Measurements from ENCODE around the gene PRRT1B. TPM values are rescaled to one million over a fixed set of nuclear protein-coding genes. Genes with fewer than 3 reads are reported as not detected.

The PRRT1B gene
- total RNA-seq, 1 experiment from 2014 or later: 1.2 TPM

DNA sequence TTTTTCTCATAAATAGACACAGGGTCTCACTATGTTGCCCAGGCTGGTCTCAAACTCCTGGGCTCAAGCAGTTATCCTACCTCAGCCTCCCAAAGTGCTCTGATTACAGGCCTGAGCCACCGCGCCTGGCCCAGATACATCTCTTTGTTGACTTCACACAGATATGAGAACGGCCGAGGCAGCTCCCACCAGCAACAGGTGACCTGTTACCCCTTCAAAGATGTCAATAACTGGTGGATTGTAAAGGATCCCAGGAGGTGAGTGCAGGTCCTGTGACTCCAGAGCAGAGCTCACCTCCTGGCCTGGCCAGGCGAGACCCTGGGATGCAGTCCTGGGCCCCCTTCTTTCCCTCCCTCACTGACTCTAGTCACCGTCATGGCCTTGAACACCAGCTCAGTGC, 33.4 kb upstream of the PRRT1B start:
- ChIA-PET CTCF (no interaction called here), POLR2A (interaction anchor here (0.6 kb wide), 2 partner anchors 13 to 31 kb away, joined by 3 to 4 read pairs; no protein-coding TSS in a partner anchor)
- Mint-ChIP-seq H3K4me3 (no peak overlapping the region), H3K27me3 (ENCODE audit: low read depth) (no peaks in the 10 kb centered on the region), H3K4me1 (no peaks in the 10 kb centered on the region), H3K36me3 (peaks cover 41% of the 10 kb centered on the region), H3K9me3 (no peaks in the 10 kb centered on the region), H3K27ac (no peak overlapping the region)
- ATAC-seq (no peak), DNase-seq (ENCODE audit: low spot score) (no peak)
- TF ChIP-seq FOXK1 (CRISPR knock-in tag; IDR thresholded peaks at IDR 0.05): no peak
- TF ChIP-seq, protein P1, sequence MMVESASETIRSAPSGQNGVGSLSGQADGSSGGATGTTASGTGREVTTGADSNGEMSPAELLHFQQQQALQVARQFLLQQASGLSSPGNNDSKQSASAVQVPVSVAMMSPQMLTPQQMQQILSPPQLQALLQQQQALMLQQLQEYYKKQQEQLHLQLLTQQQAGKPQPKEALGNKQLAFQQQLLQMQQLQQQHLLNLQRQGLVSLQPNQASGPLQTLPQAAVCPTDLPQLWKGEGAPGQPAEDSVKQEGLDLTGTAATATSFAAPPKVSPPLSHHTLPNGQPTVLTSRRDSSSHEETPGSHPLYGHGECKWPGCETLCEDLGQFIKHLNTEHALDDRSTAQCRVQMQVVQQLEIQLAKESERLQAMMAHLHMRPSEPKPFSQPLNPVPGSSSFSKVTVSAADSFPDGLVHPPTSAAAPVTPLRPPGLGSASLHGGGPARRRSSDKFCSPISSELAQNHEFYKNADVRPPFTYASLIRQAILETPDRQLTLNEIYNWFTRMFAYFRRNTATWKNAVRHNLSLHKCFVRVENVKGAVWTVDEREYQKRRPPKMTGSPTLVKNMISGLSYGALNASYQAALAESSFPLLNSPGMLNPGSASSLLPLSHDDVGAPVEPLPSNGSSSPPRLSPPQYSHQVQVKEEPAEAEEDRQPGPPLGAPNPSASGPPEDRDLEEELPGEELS (CRISPR knock-in tag; IDR thresholded peaks at IDR 0.05): no peak
- no peak for TF ChIP-seq TEAD1 (CRISPR knock-in tag; IDR thresholded peaks at IDR 0.05)
- TF ChIP-seq, protein P2, sequence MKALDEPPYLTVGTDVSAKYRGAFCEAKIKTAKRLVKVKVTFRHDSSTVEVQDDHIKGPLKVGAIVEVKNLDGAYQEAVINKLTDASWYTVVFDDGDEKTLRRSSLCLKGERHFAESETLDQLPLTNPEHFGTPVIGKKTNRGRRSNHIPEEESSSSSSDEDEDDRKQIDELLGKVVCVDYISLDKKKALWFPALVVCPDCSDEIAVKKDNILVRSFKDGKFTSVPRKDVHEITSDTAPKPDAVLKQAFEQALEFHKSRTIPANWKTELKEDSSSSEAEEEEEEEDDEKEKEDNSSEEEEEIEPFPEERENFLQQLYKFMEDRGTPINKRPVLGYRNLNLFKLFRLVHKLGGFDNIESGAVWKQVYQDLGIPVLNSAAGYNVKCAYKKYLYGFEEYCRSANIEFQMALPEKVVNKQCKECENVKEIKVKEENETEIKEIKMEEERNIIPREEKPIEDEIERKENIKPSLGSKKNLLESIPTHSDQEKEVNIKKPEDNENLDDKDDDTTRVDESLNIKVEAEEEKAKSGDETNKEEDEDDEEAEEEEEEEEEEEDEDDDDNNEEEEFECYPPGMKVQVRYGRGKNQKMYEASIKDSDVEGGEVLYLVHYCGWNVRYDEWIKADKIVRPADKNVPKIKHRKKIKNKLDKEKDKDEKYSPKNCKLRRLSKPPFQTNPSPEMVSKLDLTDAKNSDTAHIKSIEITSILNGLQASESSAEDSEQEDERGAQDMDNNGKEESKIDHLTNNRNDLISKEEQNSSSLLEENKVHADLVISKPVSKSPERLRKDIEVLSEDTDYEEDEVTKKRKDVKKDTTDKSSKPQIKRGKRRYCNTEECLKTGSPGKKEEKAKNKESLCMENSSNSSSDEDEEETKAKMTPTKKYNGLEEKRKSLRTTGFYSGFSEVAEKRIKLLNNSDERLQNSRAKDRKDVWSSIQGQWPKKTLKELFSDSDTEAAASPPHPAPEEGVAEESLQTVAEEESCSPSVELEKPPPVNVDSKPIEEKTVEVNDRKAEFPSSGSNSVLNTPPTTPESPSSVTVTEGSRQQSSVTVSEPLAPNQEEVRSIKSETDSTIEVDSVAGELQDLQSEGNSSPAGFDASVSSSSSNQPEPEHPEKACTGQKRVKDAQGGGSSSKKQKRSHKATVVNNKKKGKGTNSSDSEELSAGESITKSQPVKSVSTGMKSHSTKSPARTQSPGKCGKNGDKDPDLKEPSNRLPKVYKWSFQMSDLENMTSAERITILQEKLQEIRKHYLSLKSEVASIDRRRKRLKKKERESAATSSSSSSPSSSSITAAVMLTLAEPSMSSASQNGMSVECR (CRISPR knock-in tag; IDR thresholded peaks at IDR 0.05; ENCODE audit: borderline replicate concordance): no peak
- TF ChIP-seq NR3C1 (CRISPR knock-in tag; conservative IDR thresholded peaks at IDR 0.05; ENCODE audit: low read depth): no peak

DNA sequence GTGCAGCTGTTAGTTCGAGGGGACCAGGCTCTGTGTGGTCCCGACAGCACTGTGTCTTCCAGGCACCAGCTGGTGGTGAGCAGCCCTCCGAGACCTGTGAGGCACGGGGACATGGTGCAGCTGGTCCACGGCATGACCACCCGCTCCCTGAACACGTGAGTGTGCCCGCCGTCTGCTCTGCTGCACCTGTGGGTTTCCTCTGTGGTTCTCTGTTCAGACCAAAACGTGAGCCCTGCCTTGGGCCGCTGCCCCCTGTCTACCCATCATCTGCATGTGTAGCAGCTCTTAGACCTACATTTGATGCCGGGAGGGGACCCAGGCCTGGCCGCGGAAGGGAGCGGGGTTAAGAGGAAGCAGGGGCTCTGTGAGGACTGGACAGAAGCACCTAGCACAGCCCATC, 32.1 kb upstream of the PRRT1B start:
- Mint-ChIP-seq H3K27me3 (ENCODE audit: low read depth) (no peaks in the 10 kb centered on the region), H3K36me3 (peaks cover 43% of the 10 kb centered on the region), H3K9me3 (no peaks in the 10 kb centered on the region), H3K4me3 (no peak overlapping the region), H3K27ac (no peak overlapping the region), H3K4me1 (no peaks in the 10 kb centered on the region)
- no peak for DNase-seq (ENCODE audit: low spot score)
- ATAC-seq: no peak
- ChIA-PET CTCF (interaction anchor here (1.4 kb wide), 1 partner anchor 163 kb away, joined by 3 read pairs; no protein-coding TSS in a partner anchor), POLR2A (interaction anchor here (0.5 kb wide), 1 partner anchor 786 kb away, joined by 5 read pairs; no protein-coding TSS in a partner anchor)
- no peak for TF ChIP-seq PRRX2 (CRISPR knock-in tag; IDR thresholded peaks at IDR 0.05)
- TF ChIP-seq, protein P3, sequence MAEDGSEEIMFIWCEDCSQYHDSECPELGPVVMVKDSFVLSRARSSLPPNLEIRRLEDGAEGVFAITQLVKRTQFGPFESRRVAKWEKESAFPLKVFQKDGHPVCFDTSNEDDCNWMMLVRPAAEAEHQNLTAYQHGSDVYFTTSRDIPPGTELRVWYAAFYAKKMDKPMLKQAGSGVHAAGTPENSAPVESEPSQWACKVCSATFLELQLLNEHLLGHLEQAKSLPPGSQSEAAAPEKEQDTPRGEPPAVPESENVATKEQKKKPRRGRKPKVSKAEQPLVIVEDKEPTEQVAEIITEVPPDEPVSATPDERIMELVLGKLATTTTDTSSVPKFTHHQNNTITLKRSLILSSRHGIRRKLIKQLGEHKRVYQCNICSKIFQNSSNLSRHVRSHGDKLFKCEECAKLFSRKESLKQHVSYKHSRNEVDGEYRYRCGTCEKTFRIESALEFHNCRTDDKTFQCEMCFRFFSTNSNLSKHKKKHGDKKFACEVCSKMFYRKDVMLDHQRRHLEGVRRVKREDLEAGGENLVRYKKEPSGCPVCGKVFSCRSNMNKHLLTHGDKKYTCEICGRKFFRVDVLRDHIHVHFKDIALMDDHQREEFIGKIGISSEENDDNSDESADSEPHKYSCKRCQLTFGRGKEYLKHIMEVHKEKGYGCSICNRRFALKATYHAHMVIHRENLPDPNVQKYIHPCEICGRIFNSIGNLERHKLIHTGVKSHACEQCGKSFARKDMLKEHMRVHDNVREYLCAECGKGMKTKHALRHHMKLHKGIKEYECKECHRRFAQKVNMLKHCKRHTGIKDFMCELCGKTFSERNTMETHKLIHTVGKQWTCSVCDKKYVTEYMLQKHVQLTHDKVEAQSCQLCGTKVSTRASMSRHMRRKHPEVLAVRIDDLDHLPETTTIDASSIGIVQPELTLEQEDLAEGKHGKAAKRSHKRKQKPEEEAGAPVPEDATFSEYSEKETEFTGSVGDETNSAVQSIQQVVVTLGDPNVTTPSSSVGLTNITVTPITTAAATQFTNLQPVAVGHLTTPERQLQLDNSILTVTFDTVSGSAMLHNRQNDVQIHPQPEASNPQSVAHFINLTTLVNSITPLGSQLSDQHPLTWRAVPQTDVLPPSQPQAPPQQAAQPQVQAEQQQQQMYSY (CRISPR knock-in tag; IDR thresholded peaks at IDR 0.05): no peak
- TF ChIP-seq, protein P4, sequence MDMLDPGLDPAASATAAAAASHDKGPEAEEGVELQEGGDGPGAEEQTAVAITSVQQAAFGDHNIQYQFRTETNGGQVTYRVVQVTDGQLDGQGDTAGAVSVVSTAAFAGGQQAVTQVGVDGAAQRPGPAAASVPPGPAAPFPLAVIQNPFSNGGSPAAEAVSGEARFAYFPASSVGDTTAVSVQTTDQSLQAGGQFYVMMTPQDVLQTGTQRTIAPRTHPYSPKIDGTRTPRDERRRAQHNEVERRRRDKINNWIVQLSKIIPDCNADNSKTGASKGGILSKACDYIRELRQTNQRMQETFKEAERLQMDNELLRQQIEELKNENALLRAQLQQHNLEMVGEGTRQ (CRISPR knock-in tag; IDR thresholded peaks at IDR 0.05): no peak
- TF ChIP-seq, protein P5, sequence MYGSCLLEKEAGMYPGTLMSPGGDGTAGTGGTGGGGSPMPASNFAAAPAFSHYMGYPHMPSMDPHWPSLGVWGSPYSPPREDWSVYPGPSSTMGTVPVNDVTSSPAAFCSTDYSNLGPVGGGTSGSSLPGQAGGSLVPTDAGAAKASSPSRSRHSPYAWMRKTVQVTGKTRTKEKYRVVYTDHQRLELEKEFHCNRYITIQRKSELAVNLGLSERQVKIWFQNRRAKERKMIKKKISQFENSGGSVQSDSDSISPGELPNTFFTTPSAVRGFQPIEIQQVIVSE (CRISPR knock-in tag; IDR thresholded peaks at IDR 0.05; ENCODE audit: borderline replicate concordance): no peak
- no peak for TF ChIP-seq KAT7 (CRISPR knock-in tag; IDR thresholded peaks at IDR 0.05; ENCODE audit: borderline replicate concordance)
- TF ChIP-seq IRF2 (CRISPR knock-in tag; IDR thresholded peaks at IDR 0.05; ENCODE audit: borderline replicate concordance, low read depth): no peak
- TF ChIP-seq, protein P6, sequence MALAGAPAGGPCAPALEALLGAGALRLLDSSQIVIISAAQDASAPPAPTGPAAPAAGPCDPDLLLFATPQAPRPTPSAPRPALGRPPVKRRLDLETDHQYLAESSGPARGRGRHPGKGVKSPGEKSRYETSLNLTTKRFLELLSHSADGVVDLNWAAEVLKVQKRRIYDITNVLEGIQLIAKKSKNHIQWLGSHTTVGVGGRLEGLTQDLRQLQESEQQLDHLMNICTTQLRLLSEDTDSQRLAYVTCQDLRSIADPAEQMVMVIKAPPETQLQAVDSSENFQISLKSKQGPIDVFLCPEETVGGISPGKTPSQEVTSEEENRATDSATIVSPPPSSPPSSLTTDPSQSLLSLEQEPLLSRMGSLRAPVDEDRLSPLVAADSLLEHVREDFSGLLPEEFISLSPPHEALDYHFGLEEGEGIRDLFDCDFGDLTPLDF (CRISPR knock-in tag; IDR thresholded peaks at IDR 0.05): no peak
- TF ChIP-seq ZNF138 (CRISPR knock-in tag; conservative IDR thresholded peaks at IDR 0.05): no peak
- TF ChIP-seq, protein P7, sequence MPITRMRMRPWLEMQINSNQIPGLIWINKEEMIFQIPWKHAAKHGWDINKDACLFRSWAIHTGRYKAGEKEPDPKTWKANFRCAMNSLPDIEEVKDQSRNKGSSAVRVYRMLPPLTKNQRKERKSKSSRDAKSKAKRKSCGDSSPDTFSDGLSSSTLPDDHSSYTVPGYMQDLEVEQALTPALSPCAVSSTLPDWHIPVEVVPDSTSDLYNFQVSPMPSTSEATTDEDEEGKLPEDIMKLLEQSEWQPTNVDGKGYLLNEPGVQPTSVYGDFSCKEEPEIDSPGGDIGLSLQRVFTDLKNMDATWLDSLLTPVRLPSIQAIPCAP (CRISPR knock-in tag; IDR thresholded peaks at IDR 0.05): no peak
- TF ChIP-seq, protein P8, sequence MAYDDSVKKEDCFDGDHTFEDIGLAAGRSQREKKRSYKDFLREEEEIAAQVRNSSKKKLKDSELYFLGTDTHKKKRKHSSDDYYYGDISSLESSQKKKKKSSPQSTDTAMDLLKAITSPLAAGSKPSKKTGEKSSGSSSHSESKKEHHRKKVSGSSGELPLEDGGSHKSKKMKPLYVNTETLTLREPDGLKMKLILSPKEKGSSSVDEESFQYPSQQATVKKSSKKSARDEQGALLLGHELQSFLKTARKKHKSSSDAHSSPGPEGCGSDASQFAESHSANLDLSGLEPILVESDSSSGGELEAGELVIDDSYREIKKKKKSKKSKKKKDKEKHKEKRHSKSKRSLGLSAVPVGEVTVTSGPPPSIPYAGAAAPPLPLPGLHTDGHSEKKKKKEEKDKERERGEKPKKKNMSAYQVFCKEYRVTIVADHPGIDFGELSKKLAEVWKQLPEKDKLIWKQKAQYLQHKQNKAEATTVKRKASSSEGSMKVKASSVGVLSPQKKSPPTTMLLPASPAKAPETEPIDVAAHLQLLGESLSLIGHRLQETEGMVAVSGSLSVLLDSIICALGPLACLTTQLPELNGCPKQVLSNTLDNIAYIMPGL (CRISPR knock-in tag; IDR thresholded peaks at IDR 0.05): no peak
- TF ChIP-seq ZNF423 (CRISPR knock-in tag; IDR thresholded peaks at IDR 0.05): no peak
- TF ChIP-seq, protein P9, sequence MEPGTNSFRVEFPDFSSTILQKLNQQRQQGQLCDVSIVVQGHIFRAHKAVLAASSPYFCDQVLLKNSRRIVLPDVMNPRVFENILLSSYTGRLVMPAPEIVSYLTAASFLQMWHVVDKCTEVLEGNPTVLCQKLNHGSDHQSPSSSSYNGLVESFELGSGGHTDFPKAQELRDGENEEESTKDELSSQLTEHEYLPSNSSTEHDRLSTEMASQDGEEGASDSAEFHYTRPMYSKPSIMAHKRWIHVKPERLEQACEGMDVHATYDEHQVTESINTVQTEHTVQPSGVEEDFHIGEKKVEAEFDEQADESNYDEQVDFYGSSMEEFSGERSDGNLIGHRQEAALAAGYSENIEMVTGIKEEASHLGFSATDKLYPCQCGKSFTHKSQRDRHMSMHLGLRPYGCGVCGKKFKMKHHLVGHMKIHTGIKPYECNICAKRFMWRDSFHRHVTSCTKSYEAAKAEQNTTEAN (CRISPR knock-in tag; IDR thresholded peaks at IDR 0.05): no peak
- TF ChIP-seq NFATC4 (CRISPR knock-in tag; IDR thresholded peaks at IDR 0.05): no peak
